ENCODE results near the gene GJC1. TPM values are rescaled to one million over a fixed set of nuclear protein-coding genes. Genes with fewer than 3 reads are reported as not detected.
A peak's percentile ranks its signal among the peaks of the same experiment; 100 is the strongest.

Gene GJC1
- total and polyA plus RNA-seq, 2 donors (not counting 1 experiment from before 2014, with no cell fraction given) = 33.9 to 97.3 TPM

- H3K27me3 ChIP-seq (ENCODE audit: control insufficient read depth, insufficient read depth, low read length) = no peaks in the 10 kb centered on the region
- H3K27ac ChIP-seq (ENCODE audit: insufficient read depth, low read length) = no peak overlapping the region
- peak overlapping the region; percentile 68 for H2AFZ ChIP-seq (ENCODE audit: low read length)
- H4K20me1 ChIP-seq (ENCODE audit: control insufficient read depth, extremely low read depth, insufficient read depth, low read length) = no peaks in the 10 kb centered on the region
- no peaks in the 10 kb centered on the region for H3K79me2 ChIP-seq (ENCODE audit: control insufficient read depth, insufficient read depth, low read length)
- H3K4me1 ChIP-seq (ENCODE audit: control insufficient read depth, extremely low read depth, insufficient read depth, low read length) = peaks cover 7% of the 10 kb centered on the region
- H3K9me3 ChIP-seq (ENCODE audit: control insufficient read depth, insufficient read depth, low read depth, low read length) = no peaks in the 10 kb centered on the region
- TF ChIP-seq EZH2 (IDR thresholded peaks at IDR 0.05; ENCODE audit: low read length, missing control alignments) = no peak
- no peak for TF ChIP-seq CTCF (conservative IDR thresholded peaks at IDR 0.05 in 1 of 2, IDR thresholded peaks at IDR 0.05 in 1 of 2; ENCODE audit: low read depth in 1 of 2, low read length in 2 of 2)
- no peak for DNase-seq (ENCODE audit: low read depth in 2 of 2)
- H3K36me3 ChIP-seq (ENCODE audit: control insufficient read depth, insufficient read depth, low read length) = no peaks in the 10 kb centered on the region
- peak overlapping the region; percentile 36 for H3K9ac ChIP-seq (ENCODE audit: insufficient read depth, low read length)
- peak overlapping the region; percentile 100 for H3K4me2 ChIP-seq (ENCODE audit: extremely low read depth, insufficient read depth, low read length)
- H3K4me3 ChIP-seq (replicated peaks in 1 of 4; ENCODE audit: control extremely low read depth in 1 of 4, insufficient read depth in 1 of 4, low read depth in 3 of 4, low read length in 4 of 4) = peak overlapping the region; percentile 41 to 57 (median 51)
These were observed 54.1 kb downstream of the GJC1 start for GRCh38 chr17:44775838-44776621.

- TF ChIP-seq EZH2 (IDR thresholded peaks at IDR 0.05; ENCODE audit: low read length, missing control alignments) (no peak), CTCF (conservative IDR thresholded peaks at IDR 0.05 in 1 of 2, IDR thresholded peaks at IDR 0.05 in 1 of 2; ENCODE audit: low read depth in 1 of 2, low read length in 2 of 2) (no peak)
- Histone ChIP-seq H3K27me3 (ENCODE audit: control insufficient read depth, insufficient read depth, low read length) (no peaks in the 10 kb centered on the region), H3K36me3 (ENCODE audit: control insufficient read depth, insufficient read depth, low read length) (no peaks in the 10 kb centered on the region), H3K4me2 (ENCODE audit: extremely low read depth, insufficient read depth, low read length) (peak overlapping the region; percentile 100), H3K27ac (ENCODE audit: insufficient read depth, low read length) (no peak overlapping the region), H3K4me3 (replicated peaks in 1 of 4; ENCODE audit: control extremely low read depth in 1 of 4, insufficient read depth in 1 of 4, low read depth in 3 of 4, low read length in 4 of 4) (peak overlapping the region; percentile 48 to 58 (median 54)), H3K9me3 (ENCODE audit: control insufficient read depth, insufficient read depth, low read depth, low read length) (no peaks in the 10 kb centered on the region), H4K20me1 (ENCODE audit: control insufficient read depth, extremely low read depth, insufficient read depth, low read length) (no peaks in the 10 kb centered on the region), H3K9ac (ENCODE audit: insufficient read depth, low read length) (peak overlapping the region; percentile 31), H3K79me2 (ENCODE audit: control insufficient read depth, insufficient read depth, low read length) (no peaks in the 10 kb centered on the region), H3K4me1 (ENCODE audit: control insufficient read depth, extremely low read depth, insufficient read depth, low read length) (peaks cover 7% of the 10 kb centered on the region), H2AFZ (ENCODE audit: low read length) (peak overlapping the region; percentile 80)
- DNase-seq (ENCODE audit: low read depth in 2 of 2) = peak; percentile 96
These were observed 54.8 kb downstream of the GJC1 start for GRCh38 chr17:44775136-44775837.
